Cardiac septum (tissue), 1 donor: ENCODE measurements around the gene PAK6. TPM values are rescaled to one million over a fixed set of nuclear protein-coding genes. Genes with fewer than 3 reads are reported as not detected.
A peak's percentile ranks its signal among the peaks of the same experiment; 100 is the strongest.

Experiments
- DNase-seq: peaks from one replicate; pipeline ENCODE4 v3.0.0-alpha.2; 2020; ENCODE audit warnings: low spot score
- intact Hi-C: fragments of 100-400 bp; cut with DNase I; formaldehyde crosslinking; loops from one replicate; pipeline ENCODE4 v1.14.0; 2022
- total RNA-seq: library from RNA; stranded (reverse); fragmentation: NEBNext Ultra II Directional; extraction: Animal tissue kit (Norgen Biotek cat#: 25700); gene quantifications from one replicate; pipeline ENCODE4 v1.2.1, GENCODE V29; 2021
- donor health status: DM: no; HTN: no; CAD: no.

Gene PAK6
- total RNA-seq, 1 donor from 2014 or later = 2.6 TPM

DNA sequence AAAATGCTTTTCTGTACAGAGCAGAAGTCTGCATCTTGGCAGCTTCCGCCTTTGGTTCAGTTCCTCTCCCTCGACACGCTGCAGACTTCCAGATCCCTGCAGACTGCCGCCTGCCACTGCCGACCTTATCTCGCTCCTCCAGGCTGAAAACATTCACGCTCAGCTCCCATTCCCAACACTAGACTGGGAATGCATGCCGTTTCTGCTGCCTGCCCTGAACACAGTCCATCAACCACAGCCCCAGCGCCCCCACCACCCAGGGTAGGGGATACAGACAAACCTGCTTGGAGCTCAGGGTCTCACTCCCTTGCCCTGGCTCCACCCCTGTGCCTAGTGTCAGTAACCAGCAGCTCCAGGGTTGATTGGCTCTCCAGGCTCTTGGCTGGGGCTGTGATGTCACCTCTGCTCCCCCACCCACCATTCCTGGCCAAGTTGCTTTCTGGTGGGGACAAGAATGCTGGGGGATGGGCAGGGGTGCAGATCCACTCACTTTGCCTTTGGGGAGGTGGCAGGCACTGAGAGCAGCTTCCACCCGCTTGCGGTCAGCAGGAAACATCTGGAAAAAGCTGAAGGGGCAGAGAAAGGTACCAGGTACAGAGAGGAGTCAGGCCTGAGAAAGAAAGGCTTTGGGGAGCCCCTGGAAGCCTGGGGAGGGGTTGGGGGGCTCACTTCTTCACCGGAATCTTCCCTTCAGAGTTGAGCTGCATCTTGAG, 62.8 kb downstream of the PAK6 start:
- intact Hi-C loops = no loop called here
- DNase-seq = no peak

DNA sequence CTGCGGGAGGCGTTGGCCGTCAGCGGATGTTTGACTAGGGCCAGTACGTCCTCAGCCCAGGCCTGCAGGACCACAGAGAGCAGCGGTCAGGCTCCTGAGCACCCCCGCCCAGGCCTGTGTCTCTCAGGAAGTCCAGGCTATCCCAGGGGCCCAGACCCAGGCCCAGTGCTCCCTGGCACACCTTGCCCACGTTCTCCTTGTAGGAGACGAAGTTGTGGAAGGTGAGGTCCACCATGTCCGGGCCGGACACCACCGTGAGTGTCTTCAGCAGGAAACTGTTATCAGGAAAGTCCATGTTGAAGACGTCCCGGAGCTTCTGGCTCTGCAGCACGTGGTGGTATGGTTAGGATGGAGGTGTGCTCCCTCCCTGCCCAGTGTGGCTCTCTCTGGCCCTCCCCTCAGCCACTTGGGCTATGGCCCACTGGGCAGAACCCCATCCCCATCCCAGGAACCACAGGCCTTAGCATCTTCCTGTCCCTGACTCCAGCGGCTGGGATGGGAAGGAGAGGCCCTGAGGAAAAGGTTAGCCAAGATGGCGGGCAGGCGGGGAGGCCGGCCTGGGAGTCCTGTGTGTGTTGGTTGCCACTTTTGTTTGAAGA, 63.5 kb downstream of the PAK6 start:
- DNase-seq = no peak
- intact Hi-C loops = no loop called here

DNA sequence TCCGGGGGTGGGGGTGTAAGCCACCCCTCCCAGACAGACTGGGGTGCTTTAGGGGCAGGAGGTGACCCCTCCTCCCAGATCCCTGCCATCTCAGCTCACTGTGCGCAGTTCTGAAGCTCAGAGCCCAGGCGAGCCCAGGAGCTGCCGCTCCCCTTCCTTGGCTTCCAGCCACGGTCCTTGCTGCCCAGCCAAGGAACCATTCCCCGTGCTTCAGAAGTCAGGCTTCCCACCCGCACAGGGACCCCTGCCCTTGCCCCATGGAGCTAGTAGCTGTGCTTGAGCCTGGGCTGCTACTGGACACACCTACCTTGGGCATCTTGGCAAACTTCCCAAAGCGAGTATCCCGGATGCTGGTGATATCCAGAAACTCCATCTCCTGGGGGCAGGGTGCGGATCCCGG, 64.1 kb downstream of the PAK6 start:
- no peak for DNase-seq
- intact Hi-C loops = no loop called here

DNA sequence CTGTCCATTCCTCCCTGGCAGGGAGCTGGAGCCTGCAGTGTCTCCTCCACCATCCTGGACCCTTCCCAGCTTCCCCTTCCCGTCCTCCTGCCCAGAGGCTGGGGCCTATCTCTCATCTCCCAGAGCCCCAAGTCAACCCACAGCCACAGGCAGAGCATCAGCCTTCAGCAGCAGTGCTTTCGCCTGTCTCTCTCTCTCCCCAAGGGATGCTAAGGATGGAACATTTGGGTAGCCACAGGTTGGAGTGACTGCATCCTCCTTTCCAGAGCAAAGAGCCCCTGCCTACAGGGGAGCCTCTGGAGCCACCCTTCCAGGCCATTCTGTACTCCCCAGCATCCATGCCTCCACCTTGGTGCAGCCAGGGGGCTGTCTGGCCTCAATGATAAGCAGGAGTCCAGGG, 64.7 kb downstream of the PAK6 start:
- intact Hi-C loops = no loop called here
- DNase-seq = no peak

DNA sequence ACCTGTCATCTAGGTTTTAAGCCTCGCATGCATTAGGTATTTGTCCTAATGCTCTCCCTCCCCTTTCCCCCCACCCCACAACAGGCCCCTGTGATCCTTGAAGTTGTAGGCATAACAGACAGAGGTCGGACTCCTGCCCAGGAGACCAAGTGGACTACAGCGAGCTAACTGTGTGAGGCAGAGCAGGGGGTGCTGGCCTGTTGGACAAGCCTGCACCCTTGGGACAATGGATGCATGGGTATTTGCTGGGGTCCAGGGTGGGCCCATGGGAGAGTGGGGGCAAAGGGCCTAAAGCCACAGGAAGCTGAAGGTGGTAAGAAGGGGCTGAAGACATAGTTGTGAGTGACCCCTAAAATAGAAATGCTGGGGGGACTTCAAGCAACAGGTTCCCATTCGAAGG, 66.4 kb downstream of the PAK6 start:
- intact Hi-C loops = no loop called here
- no peak for DNase-seq

DNA sequence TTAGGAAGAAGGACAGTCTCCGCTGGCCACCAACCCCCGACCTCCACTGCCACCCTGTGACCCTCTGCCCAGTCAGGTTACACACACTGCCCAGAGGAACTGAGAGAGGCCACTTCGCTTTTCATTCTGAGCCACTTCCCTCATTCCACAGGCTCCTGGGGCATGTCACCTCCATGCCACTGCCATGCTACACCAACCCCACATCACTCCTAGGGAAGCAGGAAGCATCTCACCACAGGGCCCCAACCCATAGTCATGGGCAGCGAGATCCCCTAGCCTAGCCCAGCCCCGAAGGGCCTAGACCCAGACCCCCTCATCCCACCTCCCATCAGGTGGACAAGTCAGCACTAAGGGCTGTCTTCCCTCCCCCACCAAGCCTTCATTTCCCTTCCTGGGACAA, 67.5 kb downstream of the PAK6 start:
- DNase-seq = peak; percentile 84
- intact Hi-C loops = no loop called here

DNA sequence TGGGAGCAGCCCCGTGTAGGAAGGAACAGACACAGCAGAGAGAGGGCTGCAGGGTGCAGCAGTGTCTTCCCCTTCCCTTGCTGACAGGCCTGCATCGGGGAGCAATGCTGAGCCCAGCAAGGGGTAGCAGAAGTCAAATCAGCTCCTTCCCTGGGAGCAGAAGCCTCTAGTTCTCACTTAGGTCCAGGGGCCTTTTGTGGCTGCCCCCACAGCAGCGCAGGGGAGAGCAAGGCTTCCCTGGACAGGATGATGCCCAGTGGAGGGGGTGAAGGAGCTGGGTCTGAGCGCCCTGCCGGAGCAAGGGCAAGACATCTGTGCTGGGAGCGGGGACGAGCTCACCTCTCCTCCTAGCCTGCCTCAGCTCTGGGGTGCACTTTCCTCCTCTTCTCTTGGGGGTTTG, 68.0 kb downstream of the PAK6 start:
- DNase-seq = no peak
- intact Hi-C loops = no loop called here

DNA sequence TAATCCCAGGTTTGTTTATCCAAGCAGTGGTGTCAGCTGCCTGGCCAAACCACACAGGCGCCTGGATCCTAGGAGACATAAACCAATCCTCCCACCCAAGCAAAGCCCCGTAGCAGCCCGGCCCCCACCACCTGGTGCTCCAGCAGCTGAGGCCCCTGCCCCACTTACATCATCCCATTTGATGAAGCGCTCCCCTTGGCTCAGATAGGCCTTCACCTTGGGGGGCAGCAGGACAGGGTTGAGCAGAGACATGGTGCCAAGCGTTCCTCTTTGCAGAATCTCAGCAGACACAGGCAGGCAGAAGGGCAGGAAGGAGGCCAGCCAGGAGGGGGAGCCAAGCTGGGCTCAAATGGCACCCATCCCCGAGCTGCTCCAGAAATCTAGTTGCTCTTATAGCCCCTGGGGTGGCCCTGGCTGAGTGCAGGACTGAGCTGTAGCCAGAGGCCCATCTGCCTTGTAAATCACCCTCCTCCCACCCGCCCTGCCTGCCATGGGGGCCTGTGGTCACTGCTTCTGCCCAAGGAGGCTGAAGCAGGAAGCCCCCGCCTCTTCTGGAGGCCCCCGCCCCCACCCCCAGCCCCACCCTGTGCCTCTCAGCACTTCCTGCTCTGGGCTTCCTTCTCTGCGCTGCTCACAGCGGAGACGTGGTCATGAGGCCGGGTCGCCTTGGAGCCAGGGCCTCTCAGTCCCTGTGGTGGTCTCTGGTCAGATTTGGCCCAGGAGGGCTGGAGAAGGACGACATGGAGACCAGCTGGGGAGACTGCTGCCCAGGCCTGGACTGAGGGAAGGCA, 68.8 kb downstream of the PAK6 start, which contains the start of gene PLCB2:
TSS of gene PLCB2 (minus strand) at position 515 of the 791 bp plus-strand sequence. CDS start at position 252, 263 bp downstream.
- peak; percentile 81 for DNase-seq
- intact Hi-C loops = no loop called here

DNA sequence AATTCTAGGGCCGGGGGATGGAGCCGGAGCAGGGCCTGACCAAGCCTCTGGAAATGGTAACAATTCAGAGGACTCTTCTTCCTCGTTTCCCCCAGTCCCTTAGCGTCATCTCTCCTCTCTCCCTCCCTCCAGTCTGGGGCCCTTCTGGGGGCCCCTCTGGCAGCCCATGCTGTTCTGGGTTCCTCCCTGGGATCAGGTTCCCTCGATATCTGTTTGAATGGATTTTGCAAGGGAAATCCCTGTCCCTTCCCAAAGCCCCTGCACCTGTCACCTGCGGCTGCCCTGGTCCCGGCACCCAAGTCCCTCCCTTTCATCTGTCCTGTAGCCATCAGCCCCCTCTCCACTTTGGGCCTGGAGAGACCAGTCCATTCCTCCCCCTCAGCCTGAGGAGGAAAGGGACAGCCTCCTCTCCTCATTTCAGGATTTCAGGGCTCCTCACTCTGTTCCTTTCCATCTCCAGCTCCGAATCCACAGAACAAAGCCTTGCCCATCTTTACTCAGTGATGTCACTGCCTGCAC, 70.5 kb downstream of the PAK6 start:
- no peak for DNase-seq
- intact Hi-C loops = no loop called here

DNA sequence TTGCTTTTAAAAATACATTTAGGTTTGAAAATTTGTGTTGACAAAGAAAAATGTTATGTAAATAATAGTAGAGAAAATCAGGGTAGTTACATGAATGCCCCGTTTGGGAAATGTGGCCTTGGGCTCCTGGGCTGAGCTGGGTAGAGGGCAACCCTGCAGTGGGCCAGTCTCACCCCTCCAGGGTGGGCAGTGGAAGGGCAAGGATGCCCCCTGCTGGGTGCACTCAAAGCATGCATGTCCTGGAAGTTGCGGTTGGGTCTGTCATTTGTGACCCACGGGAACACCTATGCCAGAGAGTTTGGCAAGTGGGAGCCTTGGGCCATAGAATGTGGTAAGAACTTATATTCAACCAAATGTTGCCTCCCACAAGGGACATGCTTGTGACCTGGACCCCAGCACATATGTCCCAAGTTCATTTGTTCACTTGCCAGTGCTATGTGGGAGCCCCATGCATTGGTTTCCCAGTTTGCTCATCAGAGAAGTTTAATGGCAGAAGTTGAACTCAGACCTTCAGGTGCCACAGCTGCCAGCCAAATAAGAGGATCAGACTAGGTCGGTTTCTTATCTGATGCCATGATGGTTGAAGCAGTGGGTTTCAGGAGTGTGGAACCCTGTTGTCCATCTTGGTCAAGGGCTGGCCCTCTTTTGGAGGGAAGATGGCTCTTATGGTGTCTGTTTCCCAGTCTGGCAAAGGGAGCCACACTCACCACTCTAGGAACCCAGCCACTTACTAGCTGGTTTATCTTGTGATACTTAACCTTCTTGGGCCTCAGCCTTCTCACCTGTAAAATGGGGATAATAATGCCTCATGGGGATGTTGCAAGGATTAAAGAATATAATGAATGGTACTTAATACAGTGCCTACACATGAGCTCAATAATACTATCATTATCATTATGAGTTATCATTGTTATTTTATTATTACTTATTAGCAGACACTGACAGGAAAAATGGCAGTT, 71.4 kb downstream of the PAK6 start:
- DNase-seq = peak; percentile 89
- intact Hi-C loops = loop anchor here (1.0 kb wide), 1 partner anchor 31 kb away; no protein-coding TSS in a partner anchor

DNA sequence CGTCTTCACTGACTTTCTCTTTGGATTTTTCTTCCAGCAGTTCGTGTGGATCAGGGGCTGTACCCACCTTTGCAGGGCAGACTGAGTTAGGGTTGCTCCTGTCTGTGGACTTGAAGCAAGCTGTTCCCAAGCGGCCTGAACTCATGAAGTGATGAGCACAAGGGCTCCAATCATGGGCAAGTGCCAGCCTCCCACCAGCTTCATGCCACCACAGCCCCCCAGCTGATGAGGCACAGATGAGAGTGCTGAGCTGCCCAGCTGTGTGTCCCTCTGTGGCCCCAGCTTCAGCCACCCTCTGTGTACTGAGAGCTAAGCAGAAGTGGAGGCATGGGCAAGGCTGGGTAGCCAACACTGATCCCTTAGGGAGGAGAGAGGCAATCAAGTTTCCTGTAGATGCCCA, 72.1 kb downstream of the PAK6 start:
- no peak for DNase-seq
- intact Hi-C loops = loop anchor here (1.0 kb wide), 1 partner anchor 32 kb away; no protein-coding TSS in a partner anchor

DNA sequence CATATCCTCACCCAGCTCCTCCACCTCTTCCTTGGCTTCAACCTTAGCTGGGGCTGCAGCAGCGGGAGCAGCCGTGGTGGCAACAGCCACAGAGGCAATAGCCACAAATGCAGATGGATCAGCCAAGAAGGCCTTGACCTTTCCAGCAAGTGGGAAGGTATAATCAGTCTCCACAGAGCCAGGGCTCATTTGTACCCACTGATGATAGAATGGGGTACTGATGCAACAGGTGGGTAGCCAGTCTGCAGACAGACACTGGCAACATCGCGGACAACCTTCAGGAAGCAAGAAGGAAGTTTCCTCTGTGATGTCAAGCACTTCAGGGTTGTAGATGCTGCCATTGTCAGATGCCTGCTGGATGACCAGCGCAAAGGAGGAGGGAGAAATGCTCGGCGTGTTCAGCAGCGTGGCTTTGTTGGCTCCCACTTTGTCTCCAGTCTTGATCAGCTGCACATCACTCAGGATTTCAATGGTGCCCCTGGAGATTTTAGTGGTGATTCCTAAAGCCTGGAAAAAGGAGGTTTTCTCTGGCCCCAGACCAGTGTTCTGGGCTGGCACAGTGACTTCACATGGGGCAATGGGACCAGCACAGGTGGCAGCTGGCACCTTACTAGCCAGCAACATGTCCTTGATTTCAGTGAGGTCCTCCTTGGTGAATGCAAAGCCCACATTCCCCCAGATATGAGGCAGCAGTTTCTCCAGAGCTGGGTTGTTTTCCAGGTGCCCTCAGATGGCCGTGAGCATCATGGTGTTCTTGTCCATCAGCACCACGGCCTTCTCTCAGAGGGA, 73.7 kb downstream of the PAK6 start:
- no peak for DNase-seq
- intact Hi-C loops = no loop called here

DNA sequence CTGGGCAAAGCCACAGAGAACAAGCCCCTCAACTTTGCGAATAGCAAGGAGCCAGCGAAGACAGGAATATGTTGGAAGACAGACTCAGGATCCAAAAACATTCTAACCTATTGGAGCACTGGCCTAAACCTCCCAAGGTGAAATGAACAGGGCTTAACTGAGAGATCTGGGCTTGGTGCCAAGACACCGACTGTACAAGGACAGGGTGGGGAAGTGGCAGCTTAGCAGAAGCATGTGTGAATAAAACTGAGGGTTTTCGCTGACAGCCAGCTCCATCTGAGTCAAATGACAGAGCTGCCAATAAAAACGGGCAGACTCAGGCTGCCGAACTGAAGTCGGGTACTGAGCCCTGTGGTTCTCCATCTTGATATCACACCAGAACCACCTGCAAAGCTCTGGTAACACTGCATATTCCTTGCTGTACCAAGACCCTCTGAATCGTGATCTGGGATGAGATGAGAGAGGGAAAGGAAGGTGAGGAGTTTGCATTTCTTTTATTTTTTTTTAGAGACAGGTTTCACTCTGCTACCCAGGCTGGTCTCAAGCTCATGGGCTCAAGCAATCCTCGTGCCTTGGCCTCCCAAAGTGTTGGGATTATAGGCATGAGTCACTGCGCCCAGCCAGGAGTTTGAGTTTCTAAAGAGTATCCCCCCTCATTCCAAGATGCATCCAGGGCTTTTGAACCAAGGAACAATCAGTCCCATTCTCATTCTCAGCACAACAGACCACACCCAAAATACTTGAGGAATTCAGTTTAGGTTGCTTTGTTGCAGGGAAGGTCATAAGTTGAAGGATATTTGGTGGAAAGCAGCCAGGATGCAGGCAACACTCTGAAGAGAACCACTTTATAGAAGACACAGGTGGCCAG, 74.9 kb downstream of the PAK6 start:
- no peak for DNase-seq

DNA sequence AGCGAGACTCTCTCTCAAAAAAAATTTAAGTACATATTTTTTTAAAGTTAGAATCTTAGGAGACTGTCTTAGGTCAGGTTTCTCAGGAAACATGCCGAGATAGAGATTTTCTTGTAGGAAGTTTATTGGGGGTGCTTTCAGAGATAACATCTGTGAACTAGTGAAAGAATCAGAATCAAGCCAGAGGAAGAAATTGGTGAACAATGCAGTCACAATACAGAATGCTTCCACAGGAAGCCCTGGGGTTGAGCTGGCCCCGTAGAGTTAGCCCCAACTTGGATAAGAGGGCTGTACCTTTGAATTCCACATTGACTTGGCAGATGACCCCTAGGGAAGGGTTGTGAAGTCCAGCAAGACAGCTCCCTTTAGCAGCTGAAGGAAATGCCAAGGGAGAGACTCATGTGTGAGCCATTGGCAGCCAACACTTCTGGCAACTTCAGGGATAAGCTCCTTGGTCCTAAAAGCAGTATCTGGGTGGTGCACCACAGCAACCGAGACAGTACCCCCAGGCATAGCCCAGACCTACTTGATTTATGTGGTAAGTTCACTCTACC, 75.9 kb downstream of the PAK6 start:
- intact Hi-C loops = no loop called here
- no peak for DNase-seq

More for the DNA sequence above, 74.9 kb downstream of the PAK6 start:
- intact Hi-C loops = no loop called here

DNA sequence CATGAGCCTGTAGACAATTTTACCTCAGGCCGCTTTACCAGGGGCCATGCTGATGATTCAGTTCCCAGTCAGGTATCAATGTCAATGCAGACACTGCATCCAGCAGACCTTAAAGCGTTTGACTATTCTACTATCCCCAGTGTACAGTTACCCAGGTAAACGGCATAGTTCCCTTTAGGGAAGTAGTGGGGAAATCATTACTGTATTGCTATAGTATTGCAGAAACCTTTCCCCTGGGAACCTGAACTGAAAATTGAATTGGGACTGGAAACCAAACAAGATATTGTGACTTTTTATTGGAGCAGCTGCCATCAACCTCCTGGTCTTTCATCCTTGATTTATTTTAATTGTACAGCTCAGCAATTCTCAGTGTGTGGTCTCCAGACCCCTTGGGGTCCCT, 78.1 kb downstream of the PAK6 start:
- DNase-seq = no peak
- intact Hi-C loops = no loop called here

DNA sequence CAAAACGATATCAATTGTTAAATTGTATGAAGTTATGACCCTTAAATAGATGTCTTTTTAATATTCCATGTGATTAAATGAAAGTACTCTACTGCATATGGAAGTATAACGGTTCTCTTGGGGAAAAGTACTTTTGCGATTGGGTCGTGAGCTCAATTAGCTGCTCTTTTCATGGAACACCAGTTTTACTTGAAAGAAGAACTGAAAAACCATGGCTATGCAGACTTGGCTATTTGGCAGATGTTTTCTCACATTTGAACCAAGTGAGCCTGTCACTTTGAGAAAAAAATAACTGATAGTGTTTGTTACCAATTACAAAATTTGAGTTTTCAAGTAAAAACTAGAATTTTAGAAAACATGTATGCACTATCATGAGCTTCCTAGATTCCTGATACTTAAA, 78.7 kb downstream of the PAK6 start:
- no peak for DNase-seq
- intact Hi-C loops = no loop called here

DNA sequence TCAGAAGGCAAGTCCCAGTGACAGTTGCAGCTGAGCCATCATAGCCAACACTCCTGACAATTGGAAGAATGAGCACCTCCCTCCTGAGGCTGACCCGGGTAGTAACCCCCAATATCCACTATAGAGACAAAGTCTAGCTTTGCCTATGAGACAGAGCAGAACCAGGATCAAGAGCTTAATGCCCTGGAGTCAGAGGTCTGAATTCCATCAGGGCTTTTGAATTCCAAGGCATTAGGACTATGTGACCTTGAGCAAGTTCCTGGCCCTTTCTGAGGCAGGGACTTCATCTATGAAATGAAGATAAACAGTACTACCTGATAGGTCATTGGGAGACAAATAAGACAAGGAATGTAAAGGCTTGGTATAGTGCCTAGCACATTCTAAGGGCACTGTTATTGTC, 81.5 kb downstream of the PAK6 start:
- no peak for DNase-seq
- intact Hi-C loops = no loop called here
